Measurements from ENCODE around the gene EDNRA.

EDNRA gene

DNA sequence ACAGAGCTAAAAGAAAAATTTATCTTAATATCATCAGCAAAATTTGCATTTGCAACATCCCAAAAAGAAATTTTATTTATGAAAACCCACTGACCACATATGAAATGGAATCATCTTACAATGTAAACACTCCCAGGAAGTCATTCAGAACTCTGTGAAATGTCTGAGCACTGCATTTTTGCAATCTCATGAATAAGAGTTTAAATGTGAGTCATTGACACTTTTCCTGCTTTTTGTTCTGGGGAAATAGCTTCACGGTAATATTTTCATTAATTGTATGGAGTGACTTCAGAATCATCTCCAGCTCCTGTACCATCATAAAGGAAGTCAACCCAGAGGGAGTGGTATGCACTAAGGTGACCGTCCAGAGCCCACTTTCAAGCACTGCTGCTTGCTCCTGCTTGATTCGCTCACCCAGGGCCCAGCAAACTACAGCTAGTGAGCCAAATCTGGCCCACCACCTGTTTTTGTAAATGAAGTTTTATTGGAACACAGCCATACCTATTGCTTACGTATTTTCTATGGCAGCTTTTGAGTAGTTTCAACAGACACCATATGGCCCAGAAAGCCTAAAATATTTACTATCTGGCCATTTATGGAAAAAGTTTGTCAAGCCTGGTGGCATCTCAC is 17.2 kb downstream of the EDNRA start:
- DNase-seq, result no peak

DNA sequence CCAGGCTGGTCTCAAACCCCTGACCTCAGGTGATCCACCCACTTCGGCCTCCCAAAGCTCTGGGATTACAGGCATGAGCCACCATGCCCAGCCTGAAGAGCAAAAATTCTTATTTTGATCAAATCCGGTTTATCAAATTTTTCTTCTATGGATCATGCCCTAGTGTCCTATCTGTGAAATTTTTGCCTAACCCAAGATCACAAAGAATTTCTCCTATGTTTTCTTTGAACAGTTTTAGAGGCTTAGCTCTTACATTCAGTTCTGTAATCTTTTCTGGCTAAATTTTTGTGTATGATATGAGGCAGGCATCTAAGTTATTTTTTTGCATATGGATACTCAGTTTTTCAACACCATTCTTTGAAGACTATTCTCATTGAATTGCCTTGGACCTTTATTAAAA is 27.4 kb downstream of the EDNRA start:
- no peak for DNase-seq

DNA sequence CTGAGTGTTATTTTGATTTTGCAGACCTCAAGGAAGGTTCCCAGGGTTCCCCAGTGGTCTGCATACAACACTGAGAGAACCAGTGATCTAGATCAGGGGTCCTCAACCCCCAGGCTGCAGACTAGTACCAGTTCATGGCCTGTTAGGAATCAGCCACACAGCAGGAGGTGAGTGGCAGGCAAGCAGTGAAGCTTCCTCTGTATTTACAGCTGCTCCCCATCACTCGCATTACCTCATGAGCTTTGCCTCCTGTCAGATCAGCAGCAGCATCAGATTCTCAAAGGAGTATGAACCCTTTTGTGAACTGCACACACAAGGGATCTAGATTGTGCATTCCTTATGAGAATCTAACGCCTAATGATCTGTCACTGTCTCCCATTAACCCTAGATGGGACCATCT is 28.5 kb downstream of the EDNRA start:
- DNase-seq, result no peak

GRCh38 chr4:147510962-147511668 is 30.2 kb downstream of the EDNRA start:
- no peak for DNase-seq

DNA sequence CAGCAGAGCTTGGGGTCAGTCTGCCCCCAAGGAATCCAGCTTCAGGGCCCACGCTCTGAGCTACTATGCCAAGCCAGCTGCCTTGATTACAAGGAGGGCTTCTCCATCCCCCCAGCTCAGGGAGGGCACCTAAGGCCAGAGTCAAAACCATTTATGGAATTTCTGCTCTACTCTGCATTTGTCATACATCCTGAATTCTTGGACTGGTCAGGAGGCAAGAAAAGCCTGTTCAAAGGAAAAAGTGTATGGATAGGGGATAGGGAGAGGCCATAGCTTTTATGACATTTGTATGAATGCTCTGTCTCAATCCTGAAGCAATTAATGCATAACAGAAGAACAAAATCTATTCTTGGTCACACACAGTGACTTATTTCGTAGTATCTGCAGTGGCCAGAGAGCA is 32.2 kb downstream of the EDNRA start:
- no peak for DNase-seq

DNA sequence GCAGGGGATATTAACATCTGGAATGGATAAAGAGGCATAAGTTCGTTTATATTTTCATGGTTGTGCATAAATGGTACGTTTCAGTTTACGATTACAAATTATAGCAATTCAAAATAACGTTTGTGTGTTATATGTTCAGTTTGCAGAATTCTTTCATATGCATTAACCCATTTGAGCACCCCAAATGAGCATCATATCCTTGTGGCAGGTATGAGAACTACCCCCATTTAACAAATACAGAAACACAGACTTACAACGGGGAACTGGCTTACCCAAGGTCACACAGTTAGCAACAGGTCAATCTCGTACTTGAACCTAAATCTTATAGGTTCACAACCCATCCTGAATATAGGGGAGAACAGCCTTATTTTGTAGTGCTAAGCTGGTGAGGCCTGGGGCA is 33.1 kb downstream of the EDNRA start:
- no peak for DNase-seq

DNA sequence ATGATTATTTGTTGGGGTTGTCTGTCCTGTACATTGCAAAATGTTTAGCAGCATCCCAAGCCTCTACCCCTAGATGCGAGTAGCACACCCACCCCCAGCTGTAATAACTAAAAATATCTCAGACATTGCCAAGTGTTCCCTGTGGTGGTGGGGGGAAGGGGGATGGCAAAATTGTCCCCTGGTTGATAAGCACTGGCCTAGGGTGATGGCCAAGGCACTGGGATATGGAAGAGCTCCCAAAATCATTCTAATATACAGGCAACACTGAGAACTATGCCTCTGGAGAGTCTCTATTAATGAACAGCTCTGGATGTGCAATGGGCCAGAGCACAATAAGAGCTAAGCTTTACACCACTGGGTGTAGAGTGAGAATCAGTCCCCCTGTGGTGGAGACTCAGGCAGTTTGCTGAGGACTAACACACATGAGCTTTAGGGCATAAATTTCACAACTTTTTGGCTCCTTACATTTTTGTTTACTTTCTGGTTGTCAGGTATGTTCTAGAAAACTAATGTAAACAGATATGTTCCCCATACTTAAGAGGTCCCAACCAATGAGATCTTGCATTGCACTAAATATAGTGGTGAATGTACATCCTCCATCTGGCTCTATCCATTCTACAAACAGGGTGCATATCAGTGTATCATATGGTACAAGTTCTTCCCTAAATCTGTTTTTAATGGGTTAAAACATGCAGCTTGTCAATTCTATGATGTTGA is 34.5 kb downstream of the EDNRA start:
- no peak for DNase-seq

DNA sequence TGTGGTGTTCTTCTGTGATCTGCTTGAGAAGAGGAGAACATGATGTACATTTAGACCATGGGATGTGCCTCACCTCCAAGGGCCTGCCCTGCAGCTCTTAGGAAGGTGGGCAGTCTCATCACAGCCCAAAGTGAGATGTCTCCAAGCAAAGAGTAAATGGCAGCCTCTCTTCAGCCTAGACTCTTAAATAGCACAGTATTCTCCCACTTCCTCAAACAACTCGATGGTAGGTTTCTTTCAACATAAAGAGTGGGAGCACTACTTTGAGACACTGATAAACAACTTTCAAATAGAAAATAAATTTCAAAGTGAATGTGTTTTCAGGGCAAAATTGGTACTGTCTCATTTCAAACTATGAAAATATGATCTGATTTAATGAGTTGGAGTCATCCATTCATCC is 35.2 kb downstream of the EDNRA start:
- no peak for DNase-seq

DNA sequence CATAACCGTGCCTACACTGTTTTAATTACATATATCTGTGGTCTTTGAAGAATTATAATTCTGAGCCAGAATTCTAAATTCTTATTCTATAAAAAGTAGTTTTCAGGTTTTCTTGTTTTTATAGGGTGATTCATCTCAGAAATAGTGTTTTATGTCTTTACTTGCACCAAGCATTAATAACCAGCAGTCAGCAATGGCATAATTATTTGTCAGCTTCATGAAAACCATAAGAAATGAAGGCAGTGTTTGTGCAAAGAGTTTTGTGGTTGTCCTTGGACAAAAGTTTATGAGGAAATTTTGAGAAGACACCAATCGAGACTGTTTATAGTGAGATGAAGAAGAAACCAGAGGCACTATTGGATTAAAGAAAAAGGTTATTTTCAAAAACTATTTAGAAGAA is 37.2 kb downstream of the EDNRA start:
- no peak for DNase-seq

- DNase-seq, result peak; percentile 6
Observed at GRCh38 chr4:147518846-147519767, 38.2 kb downstream of the EDNRA start.

DNA sequence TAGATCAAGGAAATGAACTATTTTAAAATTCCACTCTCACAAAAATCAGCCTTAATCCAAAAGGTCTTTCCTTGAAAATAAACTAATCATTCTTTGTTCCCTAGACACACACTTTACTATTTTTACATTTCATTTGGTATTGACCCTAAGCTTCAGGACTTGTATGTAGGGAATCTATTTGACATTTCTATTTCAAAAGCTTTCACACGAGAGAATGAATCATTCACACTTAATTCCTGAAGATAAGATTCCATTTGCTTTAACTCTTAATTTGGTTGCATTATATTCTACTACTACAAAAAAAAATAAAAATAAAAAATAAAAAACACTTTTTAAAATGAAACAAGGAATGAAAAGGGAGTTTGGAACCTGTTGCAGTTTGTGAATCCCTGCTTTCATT is 43.7 kb downstream of the EDNRA start:
- no peak for DNase-seq

DNA sequence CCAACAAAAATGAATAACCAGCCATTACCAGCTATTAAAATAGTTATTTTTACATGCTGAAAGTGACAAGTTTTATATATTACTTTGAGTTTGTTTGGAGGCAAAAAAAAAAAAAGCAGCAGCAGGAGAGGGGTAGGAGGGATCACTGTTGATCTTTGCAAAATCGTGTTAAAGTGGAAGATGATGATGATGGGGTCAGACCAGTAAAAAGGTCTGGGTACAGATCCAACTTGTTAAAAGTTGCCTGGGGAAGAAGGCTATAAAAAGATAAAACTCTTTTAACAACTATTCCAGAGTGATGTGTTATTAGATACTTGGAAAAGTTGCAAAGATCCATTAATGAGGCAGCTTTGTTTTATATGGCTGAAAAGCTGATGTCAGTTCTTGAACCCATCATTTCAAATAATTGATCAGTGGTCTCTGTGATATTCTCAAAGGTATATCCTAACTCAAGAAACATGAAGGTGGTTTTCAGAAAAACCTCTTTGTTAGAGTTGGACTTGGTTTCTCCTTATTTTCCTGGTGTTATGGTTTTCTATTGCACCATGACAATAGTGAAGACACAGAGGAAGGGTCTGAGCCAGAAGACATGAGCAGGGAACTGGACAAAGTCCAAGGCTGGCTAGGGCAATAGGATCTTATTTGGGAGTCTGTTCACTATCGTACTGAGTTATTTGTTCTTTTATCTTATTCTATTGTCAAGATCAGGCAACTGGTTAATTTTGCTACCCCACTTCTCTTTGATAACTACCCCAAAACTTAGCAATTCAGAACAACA is 44.8 kb downstream of the EDNRA start:
- DNase-seq, result no peak

DNA sequence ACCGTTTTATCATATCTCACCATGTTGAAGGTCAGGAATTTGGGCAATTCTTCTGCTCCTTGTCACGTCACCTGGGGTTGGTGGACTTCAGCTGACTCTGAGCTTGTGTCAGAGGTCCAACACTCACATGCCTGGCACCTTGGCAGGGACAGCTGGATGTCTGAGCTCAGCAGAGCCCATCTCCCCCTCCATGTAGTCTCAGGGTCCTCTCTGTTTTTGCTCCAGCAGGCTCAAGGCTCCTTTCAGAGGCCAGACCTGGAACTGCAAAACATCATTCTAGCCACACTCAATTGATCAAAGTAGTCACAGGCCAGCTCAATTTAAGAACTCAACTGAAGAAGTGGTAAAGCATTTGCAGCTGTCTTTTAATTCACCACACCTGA is 45.4 kb downstream of the EDNRA start:
- no peak for DNase-seq

DNA sequence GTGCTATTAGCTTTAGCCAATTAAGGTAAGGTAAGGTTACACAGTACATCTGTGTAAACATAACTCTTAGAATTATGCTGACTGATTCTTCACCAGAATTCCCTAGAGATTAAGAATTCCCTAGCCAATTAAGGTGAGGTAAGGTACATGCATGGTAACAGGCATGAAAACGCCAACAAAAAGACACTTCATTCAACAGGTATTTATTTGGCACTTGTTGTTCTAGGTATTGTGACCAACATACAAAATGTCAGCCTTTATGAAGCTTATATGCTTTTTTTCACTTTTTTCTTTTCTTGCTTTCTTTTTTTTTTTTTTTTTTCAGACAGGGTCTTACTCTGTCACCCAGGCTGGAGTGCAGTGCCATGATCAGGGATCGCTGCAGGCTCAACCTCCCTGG is 47.2 kb downstream of the EDNRA start:
- no peak for DNase-seq

DNA sequence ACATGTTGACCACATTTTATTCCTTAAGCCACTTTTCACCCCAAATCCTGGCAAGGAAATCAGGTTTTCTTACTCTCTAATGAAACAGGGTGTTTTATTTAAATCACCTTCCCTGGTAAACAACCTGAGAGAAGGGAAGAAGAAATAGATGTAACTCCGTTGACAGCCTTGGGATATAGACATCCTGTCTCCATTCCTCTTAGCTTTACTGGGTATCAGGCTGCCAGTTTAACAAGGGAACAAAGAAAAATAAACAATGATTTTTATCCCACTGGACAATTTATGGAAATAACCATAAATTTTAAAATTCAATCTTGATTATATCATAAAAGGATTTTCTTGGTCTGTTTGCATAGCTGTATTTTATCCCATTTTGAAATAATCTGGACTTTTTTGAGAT is 49.2 kb downstream of the EDNRA start:
- DNase-seq, result no peak

GRCh38 chr4:147530723-147531122 is 49.8 kb downstream of the EDNRA start:
- DNase-seq, result no peak

GRCh38 chr4:147532896-147533295 is 52.0 kb downstream of the EDNRA start:
- DNase-seq, result no peak

DNA sequence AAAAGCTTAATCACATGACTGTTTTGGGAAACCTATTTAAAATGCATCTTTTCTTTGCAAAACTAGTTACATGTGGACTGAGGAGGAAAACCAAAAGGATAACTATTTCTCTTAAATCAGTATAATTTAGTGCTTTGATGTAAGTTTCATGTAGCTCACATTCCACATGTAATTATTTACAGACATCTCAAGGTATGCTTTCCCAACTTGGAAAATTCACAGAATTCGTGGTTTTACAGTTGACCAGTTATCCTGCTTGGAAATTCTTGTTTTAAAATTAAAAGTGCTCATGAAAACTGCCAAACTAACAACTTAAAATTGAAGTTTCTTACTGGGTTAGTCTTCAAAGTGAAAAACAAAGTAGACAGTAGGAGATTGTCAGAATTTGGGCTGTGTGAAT is 52.4 kb downstream of the EDNRA start:
- no peak for DNase-seq

GRCh38 chr4:147535124-147535523 is 54.2 kb downstream of the EDNRA start:
- no peak for DNase-seq

DNA sequence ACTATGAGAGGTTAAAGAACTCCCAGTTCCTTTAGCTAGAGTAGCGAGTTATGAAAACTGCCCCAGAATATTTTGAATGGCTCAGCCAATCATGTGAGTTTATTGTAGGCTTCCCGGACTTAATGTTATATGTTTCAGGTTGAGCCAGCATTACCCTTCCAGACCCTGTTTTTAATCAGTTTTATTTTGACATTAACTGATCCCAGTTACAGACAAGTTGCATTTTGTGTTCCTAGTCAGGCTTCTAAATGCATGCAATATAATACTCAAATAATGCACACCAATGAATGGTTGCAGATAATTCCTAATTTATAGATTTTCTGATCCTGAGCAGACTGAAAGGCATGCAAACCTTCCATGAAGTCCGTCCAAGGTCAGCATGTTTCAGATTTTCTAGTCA is 57.8 kb downstream of the EDNRA start:
- DNase-seq, result no peak

DNA sequence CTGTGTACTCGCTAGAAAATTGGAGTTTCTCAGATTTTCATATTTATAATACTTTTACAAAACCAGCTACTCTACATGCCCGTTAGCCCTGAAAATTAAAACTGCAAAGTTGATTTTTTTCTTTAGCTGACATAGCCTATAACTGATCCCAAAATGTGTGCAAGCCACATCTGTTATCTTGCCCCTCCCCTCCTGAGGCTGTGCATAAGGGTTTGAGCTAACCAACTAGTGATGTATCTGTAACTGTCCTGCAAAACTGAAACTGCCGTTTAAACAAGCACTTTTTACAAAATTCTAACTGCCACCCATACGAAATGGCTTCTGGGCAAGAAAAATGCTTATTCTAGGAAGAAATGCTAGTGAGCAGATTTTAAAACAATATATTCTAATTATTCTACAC is 59.1 kb downstream of the EDNRA start:
- DNase-seq, result no peak

DNA sequence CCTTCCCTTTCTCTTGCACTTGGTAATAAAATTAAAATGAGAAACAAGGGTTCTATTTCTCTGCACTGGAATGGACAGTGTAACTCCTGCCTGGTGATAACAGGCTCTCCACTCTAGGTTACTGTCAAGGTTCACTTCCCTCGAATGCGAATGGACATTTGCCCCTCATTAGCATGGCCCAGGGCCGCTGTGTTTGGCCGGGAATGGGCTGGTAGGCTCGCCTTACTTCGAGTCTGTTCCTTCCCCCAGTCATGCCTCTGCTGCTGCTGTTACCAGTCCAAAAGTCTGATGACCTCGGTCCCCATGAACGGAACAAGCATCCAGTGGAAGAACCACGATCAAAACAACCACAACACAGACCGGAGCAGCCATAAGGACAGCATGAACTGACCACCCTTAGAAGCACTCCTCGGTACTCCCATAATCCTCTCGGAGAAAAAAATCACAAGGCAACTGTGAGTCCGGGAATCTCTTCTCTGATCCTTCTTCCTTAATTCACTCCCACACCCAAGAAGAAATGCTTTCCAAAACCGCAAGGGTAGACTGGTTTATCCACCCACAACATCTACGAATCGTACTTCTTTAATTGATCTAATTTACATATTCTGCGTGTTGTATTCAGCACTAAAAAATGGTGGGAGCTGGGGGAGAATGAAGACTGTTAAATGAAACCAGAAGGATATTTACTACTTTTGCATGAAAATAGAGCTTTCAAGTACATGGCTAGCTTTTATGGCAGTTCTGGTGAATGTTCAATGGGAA is 61.5 kb downstream of the EDNRA start:
- DNase-seq, result no peak

Data from SIG-M5 (cell line).